SK-N-SH (cell line): ENCODE data around the gene PLET1. TPM values are rescaled to one million over a fixed set of nuclear protein-coding genes. Genes with fewer than 3 reads are reported as not detected.

Experiments
- CTCF ChIA-PET: fragments of 300-600, 350-600 bp; formaldehyde crosslinking; extraction: SDS; loops from one replicate; lab custom pipeline; 2021; lab: Yijun Ruan, JAX
- POLR2A ChIA-PET: fragments of 350-600 bp; sonication (Branson Sonifier 250); formaldehyde crosslinking; extraction: SDS; loops from one replicate; lab custom pipeline; 2020; ENCODE audit warnings: antibody characterized with exemption, inconsistent platforms; lab: Yijun Ruan, JAX
- DNase-seq: peaks from one replicate; pipeline ENCODE4 v3.0.0; 2012
- H2AFZ ChIP-seq: fragments of 200-600 bp; sonication (generic); 2 replicates; pipeline ENCODE4 v1.8.1; 2016; ENCODE audit warnings: antibody characterized with exemption, mild to moderate bottlenecking, low read depth
- H3F3A ChIP-seq: fragments of 200-600 bp; sonication (generic); replicated peaks from 2 replicates; pipeline ENCODE3; 2016; ENCODE audit warnings: antibody characterized with exemption, mild to moderate bottlenecking; ENCODE audit not compliant: insufficient read depth
- H3K27ac ChIP-seq, 2 experiments: fragments of 200-500 bp in 1 of 2; fragments of 200-600 bp in 1 of 2; sonication (Bioruptor generic) in 1 of 2; sonication (generic), shearing (Covaris generic) in 1 of 2; 2 replicates each; pipeline versions ENCODE4 v1.5.1 to v1.6.1; 2014 to 2016; ENCODE audit warnings: low read depth in 2 of 2, inconsistent platforms in 1 of 2, low read length in 1 of 2, mild to moderate bottlenecking in 1 of 2, mixed read lengths in 1 of 2
- H3K27me3 ChIP-seq: fragments of 200-600 bp; sonication (generic), shearing (Covaris generic); 2 replicates; pipeline ENCODE4 v1.6.1; 2016; ENCODE audit warnings: mixed run types; ENCODE audit not compliant: insufficient read depth
- H3K36me3 ChIP-seq, 2 experiments: fragments of 200-500 bp in 1 of 2; fragments of 200-600 bp in 1 of 2; sonication (Bioruptor generic) in 1 of 2; sonication (generic) in 1 of 2; replicated peaks in 1 of 2; 2 replicates each; pipeline versions ENCODE3 to v1.5.1; 2014 to 2016; ENCODE audit warnings: low read length in 1 of 2, mild to moderate bottlenecking in 1 of 2; ENCODE audit not compliant: insufficient read depth in 2 of 2, control insufficient read depth in 1 of 2
- H3K4me1 ChIP-seq, 2 experiments: fragments of 200-500 bp in 1 of 2; fragments of 200-600 bp in 1 of 2; sonication (Bioruptor generic) in 1 of 2; sonication (generic), shearing (Covaris generic) in 1 of 2; 2 replicates each; pipeline versions ENCODE4 v1.5.1 to v1.6.1; 2014 to 2016; ENCODE audit warnings: low read depth in 1 of 2, low read length in 1 of 2, mixed run types in 1 of 2; ENCODE audit not compliant: insufficient read depth in 2 of 2, control insufficient read depth in 1 of 2
- H3K4me2 ChIP-seq: fragments of 200-600 bp; sonication (generic), shearing (Covaris generic); 2 replicates; pipeline ENCODE4 v1.6.1; 2017; ENCODE audit warnings: mixed run types
- H3K4me3 ChIP-seq, 2 experiments: fragments of 200-500 bp in 1 of 2; fragments of 200-600 bp in 1 of 2; sonication (Bioruptor generic) in 1 of 2; sonication (generic), shearing (Covaris generic) in 1 of 2; 2 replicates each; pipeline versions ENCODE4 v1.5.1 to v1.8.1; 2014 to 2016; ENCODE audit warnings: low read depth in 2 of 2, inconsistent platforms in 1 of 2, low read length in 1 of 2, mild to moderate bottlenecking in 1 of 2, mixed read lengths in 1 of 2, moderate library complexity in 1 of 2
- H3K79me2 ChIP-seq: fragments of 200-600 bp; sonication (generic); 2 replicates; pipeline ENCODE4 v1.8.1; 2017; ENCODE audit warnings: mild to moderate bottlenecking; ENCODE audit not compliant: insufficient read depth
- H3K9ac ChIP-seq: fragments of 200-600 bp; sonication (generic); 2 replicates; pipeline ENCODE4 v1.6.1; 2017; ENCODE audit warnings: mixed run types
- H3K9me2 ChIP-seq: fragments of 200-600 bp; sonication (generic); 2 replicates; pipeline ENCODE4 v1.6.1; 2017; ENCODE audit warnings: mixed run types
- H3K9me3 ChIP-seq: fragments of 200-600 bp; sonication (generic); 2 replicates; pipeline ENCODE4 v1.6.1; 2017; ENCODE audit warnings: mixed run types, mild to moderate bottlenecking, moderate library complexity
- H4K20me1 ChIP-seq: fragments of 200-600 bp; sonication (generic); 2 replicates; pipeline ENCODE4 v1.6.1; 2017; ENCODE audit warnings: mild to moderate bottlenecking, mixed run types; ENCODE audit not compliant: insufficient read depth
- FOSL2 ChIP-seq: IDR thresholded peaks from 2 replicates; pipeline ENCODE4 v1.4.0; 2012; ENCODE audit warnings: low read depth, mild to moderate bottlenecking, moderate library complexity, borderline replicate concordance
- FOXJ3 ChIP-seq: sonication (generic); formaldehyde crosslinking; IDR thresholded peaks from 2 replicates; pipeline ENCODE4 v1.5.1; 2020; ENCODE audit warnings: mild to moderate bottlenecking, missing genetic modification reagents
- GATA2 ChIP-seq: sonication (generic); formaldehyde crosslinking; IDR thresholded peaks from 2 replicates; pipeline ENCODE4 v1.5.0; 2020; ENCODE audit warnings: mild to moderate bottlenecking, missing genetic modification reagents
- MAX ChIP-seq: IDR thresholded peaks from 2 replicates; pipeline ENCODE4 v1.4.0; 2012; ENCODE audit warnings: low read depth
- NFIC ChIP-seq: IDR thresholded peaks from 2 replicates; pipeline ENCODE4 v1.4.0; 2012; ENCODE audit warnings: borderline replicate concordance
- PBX3 ChIP-seq: IDR thresholded peaks from 2 replicates; pipeline ENCODE4; 2012
- RAD21 ChIP-seq: IDR thresholded peaks from 2 replicates; pipeline ENCODE4 v1.6.1; 2012; ENCODE audit warnings: mild to moderate bottlenecking, low read length
- RCOR1 ChIP-seq: fragments of 150-350 bp; IDR thresholded peaks from 2 replicates; pipeline ENCODE4 v1.6.1; 2017; ENCODE audit warnings: antibody characterized with exemption, low read length
- REST ChIP-seq: IDR thresholded peaks from 2 replicates; pipeline ENCODE4 v1.6.1; 2012; ENCODE audit warnings: mild to moderate bottlenecking, low read depth, low read length, moderate library complexity
- RXRA ChIP-seq: IDR thresholded peaks from 2 replicates; pipeline ENCODE4 v1.4.0; 2012; ENCODE audit warnings: low read depth, mild to moderate bottlenecking, borderline replicate concordance
- SMC3 ChIP-seq: IDR thresholded peaks from 2 replicates; pipeline ENCODE4 v1.6.1; 2012; ENCODE audit warnings: low read depth, low read length, improper control_type of control experiment
- TAF1 ChIP-seq: IDR thresholded peaks from 2 replicates; pipeline ENCODE4 v1.6.1; 2012; ENCODE audit warnings: low read depth, mild to moderate bottlenecking, low read length, moderate library complexity, borderline replicate concordance
- YY1 ChIP-seq: IDR thresholded peaks from 2 replicates; pipeline ENCODE4 v1.4.0; 2012; ENCODE audit warnings: low read depth, mild to moderate bottlenecking
- WGBS: methylation state at CpG from one replicate; pipeline ENCODE4 v1.1.6; 2017; ENCODE audit warnings: low lambda C conversion rate; 5-methylcytosine and 5-hydroxymethylcytosine counted together
- polyA plus RNA-seq, 3 experiments: library from polyadenylated mRNA; depleted of rRNA; stranded (reverse); fragments of >200 nt; gene quantifications; 2 replicates each; pipeline ENCODE4 v1.2.3, GENCODE V29; 2012

PLET1 gene
- polyA plus RNA-seq, 1 of the 3 experiments (the other 2 are of a cell fraction) = not detected

GRCh38 chr11:112300094-112300786, 39.6 kb upstream of the PLET1 start (continued):
- no peak for TF ChIP-seq PBX3

- Histone ChIP-seq H2AFZ (no peak overlapping the region), H3K27ac (no peak overlapping the region), H3K9me3 (no peaks in the 10 kb centered on the region), H3K4me2 (no peak overlapping the region), H3K9me2 (no peaks in the 10 kb centered on the region), H3K27me3 (no peaks in the 10 kb centered on the region), H3K36me3 (no peaks in the 10 kb centered on the region), H3K4me3 (no peak overlapping the region), H3K9ac (no peak overlapping the region), H3K4me1 (peaks cover 0 to 41% of the 10 kb centered on the region in 2 experiments), H4K20me1 (no peaks in the 10 kb centered on the region), H3F3A (peaks cover 11% of the 10 kb centered on the region), H3K79me2 (no peaks in the 10 kb centered on the region)
- TF ChIP-seq RAD21 (no peak), NFIC (peak; percentile 23; the same call in 1 of the 2 replicates)
- ChIA-PET CTCF (no interaction called here), POLR2A (no interaction called here)
- WGBS = 70% methylated on average over 5 of the region's 9 CpGs
- DNase-seq = no peak
Observed at GRCh38 chr11:112298535-112298934, 37.9 kb upstream of the PLET1 start.

GRCh38 chr11:112297248-112297866, 36.7 kb upstream of the PLET1 start:
- CTCF ChIA-PET = no interaction called here
- POLR2A ChIA-PET = no interaction called here
- 95% methylated on average over 5 of the region's 7 CpGs for whole genome bisulfite sequencing
- no peak overlapping the region for H3K4me3 ChIP-seq
- no peak for DNase-seq
- H3K36me3 ChIP-seq = no peaks in the 10 kb centered on the region
- no peak overlapping the region for H3K4me2 ChIP-seq
- TF ChIP-seq REST = no peak
- no peak for TF ChIP-seq FOSL2
- TF ChIP-seq YY1 = no peak
- no peak for TF ChIP-seq SMC3
- no peak for TF ChIP-seq FOXJ3 (CRISPR knock-in tag)
- no peak for TF ChIP-seq RCOR1
- TF ChIP-seq TAF1 = no peak
- no peak for TF ChIP-seq MAX
- TF ChIP-seq RXRA = no peak
- TF ChIP-seq NFIC = no peak
- TF ChIP-seq RAD21 = no peak
- no peak for TF ChIP-seq GATA2 (CRISPR knock-in tag)
- peaks cover 22% of the 10 kb centered on the region for H3F3A ChIP-seq
- H4K20me1 ChIP-seq = no peaks in the 10 kb centered on the region
- no peaks in the 10 kb centered on the region for H3K9me2 ChIP-seq
- H3K27me3 ChIP-seq = no peaks in the 10 kb centered on the region
- H3K79me2 ChIP-seq = no peaks in the 10 kb centered on the region
- H2AFZ ChIP-seq = no peak overlapping the region
- peaks cover 0 to 35% of the 10 kb centered on the region in 2 experiments for H3K4me1 ChIP-seq
- H3K9me3 ChIP-seq = no peaks in the 10 kb centered on the region
- no peak overlapping the region for H3K9ac ChIP-seq
- H3K27ac ChIP-seq = no peak overlapping the region
